ENCODE data around the gene RNPEPL1.
A peak's percentile ranks its signal among the peaks of the same experiment; 100 is the strongest.

RNPEPL1 gene

DNA sequence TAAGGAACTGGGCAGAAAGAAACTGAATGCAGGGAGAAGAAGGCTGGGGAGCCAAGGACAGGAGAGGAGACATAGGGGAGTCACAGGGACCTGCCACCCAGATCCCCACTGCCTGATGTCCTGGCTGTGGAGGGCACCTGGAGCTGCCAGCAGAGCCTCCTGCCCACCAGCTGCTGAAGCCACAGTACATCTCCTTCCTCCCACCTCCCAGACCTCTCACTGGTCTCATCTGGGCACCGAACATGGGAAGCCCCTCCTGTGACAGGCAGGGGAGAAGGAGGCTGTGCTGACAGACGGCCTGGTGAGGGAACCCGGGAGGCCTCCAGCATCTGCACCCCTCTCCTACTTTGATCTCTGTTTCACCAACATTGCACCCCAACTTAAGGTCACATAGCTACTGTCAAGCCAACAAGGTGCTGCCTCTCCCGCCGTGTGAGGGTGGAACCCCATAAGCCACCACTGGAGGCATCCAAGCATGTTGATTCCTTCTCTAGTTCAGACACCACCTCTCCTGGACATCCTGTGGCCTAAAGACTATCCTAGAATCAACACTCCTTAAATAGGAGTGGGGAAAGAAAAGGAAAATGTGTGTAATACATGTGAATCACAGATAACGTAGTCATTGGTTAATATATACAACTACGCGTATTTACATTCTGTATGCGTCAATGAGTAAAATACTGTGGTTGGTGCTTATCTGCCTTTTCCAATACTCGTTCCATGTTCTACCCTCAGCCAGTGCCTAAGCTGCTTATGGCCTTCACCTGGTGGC lies 3.5 kb upstream of the RNPEPL1 start:
- DNase-seq (ENCODE audit: low read depth in 3 of 3) = no peak

DNA sequence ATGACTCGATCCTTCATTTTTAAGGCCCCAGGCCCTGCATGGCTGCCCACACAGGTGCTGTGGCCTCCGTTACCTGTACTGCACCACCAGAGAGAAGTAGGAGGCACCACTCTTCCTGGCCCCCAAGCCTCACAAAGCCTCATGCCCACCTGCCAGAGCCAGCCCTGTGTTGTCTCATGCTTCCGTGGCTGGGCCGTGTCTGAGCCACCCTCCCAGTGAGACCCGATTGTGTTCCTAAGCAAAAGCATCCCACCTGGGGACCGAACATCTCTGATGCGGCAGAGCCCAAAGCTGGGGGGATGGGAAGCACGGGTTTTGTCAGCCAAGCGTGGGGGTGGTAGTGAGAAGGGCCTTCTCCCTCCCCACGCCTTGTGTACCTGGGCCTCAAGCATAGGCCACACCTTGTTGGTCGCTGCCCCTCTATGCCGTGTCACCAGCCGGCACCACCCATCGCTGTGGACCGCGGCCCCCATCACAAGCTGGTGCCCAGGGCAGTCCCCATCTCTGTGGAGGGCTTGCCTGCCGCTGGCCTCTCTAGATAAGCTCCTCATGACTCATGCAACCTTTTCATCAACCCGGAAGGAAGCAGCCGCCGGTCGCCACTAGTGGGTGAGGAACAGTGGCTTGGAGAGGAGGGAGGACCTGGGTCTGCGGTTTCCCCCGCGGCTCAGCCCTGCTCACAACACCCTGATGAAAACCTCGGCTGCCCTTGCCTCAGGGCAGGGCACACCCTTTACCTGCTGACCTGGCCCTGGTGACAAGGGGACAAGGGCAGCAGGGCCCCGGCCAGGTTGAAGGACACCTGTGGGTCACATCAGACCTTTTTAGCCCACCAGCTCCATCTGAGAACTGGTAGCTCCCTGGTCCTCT lies 2.7 kb upstream of the RNPEPL1 start:
- DNase-seq (ENCODE audit: low read depth in 3 of 3) = peak; percentile 79 to 88 (median 80)

DNA sequence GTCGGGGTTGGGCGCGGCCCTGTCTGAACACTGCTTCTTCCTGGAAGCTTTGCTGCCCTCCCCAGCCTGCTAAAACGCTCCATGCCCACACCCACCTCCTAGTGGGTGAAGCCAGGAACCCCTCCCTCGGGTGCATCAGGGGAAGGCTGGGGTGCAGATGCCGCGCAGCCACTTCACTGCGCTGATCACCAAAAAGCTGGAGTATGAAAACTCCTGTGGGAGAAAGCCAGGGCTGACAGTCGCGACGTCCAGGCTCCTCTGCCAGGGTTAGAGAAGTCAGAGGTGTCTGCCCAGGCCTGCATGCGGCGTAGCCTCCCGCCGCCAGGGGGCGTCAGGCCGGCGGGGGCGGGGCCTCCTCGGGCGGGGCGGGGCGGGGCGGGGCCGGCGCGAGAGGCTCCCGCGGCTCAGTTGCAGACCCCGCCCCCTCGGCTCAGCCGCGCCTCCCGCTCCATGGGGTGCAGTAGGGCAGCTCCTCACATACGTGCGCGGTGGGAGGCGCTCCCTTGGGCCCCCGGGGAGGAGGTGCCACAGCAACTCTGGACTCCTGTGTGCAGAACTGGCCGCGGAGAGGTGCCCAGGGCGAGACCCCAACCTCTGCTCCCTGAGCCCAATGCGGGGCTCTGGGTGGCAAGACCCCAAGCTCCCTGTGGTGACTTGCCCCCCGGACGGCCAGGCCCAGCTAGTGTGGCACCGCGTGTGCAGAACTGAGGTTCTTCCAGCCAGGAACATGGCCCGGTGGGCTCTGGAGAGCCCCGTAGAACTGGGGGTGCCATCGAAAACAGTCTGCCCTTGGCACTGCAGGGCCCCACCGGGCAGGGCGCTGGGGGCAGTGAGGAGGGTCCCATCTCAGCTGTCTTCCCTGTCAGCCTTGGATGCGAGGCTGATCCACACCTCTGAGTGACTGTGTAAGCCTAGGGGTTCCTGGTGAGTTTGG lies 1.8 kb upstream of the RNPEPL1 start:
- peak; percentile 92 to 93 (median 93) for DNase-seq (ENCODE audit: low read depth in 3 of 3)

DNA sequence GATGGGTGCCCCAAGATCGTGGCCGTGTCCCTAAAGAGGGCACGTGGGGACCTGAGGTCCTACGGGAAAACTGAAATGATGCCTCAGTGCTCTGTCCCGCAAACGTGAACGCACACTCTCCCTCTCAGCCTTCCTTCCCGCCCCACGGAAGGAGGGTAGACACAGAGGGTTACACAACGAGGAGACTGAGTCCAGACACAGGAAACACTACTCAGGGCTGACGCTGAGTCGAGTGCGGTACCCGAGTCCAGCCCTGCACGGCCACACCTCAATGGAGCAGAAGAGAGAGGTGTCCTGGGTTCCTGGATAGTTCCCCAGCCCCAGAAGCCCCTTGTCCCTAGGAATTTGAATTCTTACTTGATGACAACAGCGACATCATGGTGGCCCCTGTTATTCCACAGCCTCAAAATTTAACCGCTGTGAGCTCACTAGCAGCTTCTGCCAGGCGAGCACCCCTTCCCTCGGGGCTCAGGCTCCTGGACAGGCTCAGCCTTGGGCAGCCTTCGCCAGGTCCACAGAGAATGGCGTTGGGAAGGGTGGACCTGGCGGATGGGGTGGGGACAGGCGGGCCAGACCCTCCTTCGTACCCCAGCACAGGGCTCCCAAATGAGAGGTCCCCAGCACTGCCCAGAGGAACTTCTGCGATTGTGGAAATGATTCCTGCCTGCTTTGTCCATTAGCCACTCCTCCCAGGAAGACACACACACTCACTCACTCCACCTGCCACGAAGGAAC lies 980 bp upstream of the RNPEPL1 start:
- no peak for DNase-seq (ENCODE audit: low read depth in 3 of 3)

DNA sequence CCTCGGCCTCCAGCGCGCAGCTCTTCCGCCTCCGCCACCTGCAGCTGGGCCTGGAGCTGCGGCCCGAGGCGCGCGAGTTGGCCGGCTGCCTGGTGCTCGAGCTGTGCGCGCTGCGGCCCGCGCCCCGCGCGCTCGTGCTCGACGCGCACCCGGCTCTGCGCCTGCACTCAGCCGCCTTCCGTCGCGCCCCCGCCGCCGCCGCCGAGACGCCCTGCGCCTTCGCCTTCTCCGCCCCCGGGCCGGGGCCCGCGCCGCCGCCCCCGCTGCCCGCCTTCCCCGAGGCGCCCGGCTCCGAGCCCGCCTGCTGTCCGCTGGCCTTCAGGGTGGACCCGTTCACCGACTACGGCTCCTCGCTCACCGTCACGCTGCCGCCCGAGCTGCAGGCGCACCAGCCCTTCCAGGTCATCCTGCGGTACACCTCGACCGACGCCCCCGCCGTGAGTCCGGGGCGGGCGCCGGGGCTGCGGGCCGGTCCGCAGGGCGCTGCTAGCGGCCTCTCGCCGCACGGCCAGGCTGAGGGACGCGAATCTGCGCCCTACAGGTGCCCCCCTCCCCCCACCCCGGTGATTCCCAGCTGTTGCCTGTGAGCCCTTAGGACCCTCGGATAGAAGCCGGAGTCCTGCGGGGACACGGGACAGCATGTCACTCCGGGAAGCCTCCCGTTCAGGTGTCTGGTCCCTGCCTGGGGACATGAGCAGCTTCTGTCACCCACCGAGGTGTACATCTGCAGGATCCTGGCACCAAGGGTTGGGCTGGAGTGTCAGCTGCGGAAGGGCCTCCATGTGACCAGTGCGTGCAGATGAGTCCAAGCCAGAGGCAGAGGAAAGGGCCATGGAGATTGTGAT lies 616 bp downstream of the RNPEPL1 start:
- DNase-seq (ENCODE audit: low read depth in 3 of 3) = no peak

DNA sequence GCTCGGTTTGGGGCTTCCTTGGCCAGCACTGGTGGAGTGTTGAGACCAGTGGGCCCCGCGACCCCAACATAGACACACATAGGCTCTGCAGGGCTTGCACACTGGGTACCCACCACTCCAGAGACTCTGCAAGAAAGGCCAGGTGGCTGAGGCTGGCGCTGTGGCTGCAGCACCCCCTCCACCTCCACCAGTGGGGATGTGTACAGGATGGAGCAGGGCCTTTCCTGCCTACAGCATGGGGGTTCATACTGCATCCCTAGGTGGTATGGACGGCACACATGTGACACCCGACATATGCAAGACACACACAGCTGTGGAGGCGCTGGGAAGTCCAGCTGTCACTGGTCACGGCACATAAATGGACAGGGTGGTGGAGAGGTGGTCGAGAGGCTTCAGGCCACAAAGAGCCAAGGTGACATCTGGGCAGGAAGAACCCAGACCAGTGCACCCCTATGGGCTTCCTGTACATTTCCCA lies 1.3 kb downstream of the RNPEPL1 start:
- DNase-seq (ENCODE audit: low read depth in 3 of 3) = no peak

DNA sequence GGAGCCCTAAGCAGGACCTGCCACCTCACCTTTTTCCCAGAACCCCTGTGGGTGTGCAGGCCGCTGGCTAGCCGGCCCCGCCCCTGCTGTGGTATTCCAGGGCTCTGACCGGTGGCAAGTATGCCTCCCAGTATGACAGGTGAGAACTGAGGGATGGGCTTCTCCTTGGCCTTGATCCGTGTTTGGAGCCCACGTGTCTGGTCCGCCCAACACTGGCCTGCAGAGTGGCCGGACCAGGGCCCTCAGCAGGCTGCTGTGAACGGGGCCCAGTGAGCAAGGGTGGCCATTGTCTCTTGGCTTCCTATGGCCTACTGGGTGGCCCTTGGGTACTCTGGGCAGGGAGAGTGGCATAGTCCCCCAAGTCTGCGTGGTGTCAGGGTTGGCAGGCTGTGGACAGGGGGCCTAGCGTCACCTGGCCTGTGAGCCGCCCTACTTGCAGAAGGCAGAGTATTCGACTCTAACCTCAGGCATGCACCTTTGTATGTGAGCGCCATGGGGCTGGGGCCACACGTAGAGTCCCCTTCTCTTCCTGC lies 1.8 kb downstream of the RNPEPL1 start:
- DNase-seq (ENCODE audit: low read depth in 3 of 3) = no peak

DNA sequence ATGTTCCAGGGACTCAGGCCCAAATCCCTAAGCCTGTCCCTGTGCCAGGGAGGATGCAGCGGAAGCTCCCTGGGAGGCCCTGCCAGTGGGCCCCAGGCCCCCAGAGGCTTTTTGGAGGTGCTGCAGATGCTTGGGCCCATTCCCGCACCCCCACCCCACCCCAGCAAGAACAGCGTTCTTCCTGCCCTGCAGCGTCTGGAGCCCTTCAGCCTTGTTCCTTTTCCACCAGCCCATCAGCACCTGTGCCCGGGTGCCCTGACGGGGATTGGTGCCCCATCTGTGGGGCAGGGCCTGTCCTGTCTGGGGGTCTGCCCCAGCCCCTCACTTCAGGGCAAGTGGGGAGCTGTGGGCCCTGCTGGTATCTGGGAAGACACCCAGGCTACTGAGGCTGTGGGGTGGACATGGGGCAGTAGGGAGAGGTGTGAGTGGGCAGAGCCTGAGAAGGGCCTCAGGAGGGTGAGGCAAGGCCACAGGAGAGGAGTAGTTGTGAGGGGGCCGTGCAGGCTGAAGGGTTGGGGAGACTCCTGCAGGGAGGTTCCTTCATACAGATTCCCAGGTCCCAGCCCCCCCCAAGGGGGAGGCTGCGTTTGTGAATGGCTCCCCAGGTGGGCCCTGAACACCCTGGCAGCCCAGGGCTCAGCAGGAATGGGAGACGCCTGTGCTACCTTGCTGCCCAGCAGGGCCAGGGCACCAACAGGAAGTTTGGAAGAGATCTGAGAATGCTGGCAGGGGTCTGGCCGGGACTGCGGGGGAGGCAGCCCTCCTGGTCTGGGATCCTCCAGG lies 2.4 kb downstream of the RNPEPL1 start:
- no peak for DNase-seq (ENCODE audit: low read depth in 3 of 3)

DNA sequence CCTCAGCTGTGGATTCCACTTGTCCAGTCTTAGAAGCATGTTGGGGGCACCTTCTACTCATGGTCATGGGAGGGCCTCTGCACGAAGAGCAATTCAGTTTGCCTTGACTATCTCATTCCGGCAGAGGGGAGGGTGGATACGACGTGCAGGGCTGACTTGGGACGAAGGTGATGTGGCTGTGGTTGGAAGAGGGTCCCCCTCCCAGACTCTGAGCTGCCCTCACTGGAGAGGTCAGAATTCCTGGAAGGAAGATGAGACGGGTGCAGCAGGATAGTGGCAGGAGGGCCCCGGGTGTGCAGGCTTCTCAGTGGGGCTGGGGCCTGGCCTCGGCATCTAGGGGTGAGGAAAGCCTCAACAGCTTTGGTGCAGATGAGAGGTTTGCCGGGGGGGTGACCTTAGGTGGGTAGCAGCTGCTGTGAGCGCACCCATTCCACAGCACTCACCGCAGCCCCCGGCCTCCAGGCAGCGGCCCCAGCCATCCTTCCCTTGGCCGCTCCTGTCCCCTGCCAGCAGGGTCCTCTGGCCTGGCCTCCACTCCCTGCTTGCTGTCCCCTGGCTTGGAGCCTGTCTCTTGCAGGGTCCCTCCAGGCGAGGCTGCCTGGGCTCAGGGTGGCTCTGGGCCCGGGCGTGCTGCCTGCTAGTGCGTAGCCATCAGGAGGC lies 3.2 kb downstream of the RNPEPL1 start:
- DNase-seq (ENCODE audit: low read depth in 3 of 3) = no peak

DNA sequence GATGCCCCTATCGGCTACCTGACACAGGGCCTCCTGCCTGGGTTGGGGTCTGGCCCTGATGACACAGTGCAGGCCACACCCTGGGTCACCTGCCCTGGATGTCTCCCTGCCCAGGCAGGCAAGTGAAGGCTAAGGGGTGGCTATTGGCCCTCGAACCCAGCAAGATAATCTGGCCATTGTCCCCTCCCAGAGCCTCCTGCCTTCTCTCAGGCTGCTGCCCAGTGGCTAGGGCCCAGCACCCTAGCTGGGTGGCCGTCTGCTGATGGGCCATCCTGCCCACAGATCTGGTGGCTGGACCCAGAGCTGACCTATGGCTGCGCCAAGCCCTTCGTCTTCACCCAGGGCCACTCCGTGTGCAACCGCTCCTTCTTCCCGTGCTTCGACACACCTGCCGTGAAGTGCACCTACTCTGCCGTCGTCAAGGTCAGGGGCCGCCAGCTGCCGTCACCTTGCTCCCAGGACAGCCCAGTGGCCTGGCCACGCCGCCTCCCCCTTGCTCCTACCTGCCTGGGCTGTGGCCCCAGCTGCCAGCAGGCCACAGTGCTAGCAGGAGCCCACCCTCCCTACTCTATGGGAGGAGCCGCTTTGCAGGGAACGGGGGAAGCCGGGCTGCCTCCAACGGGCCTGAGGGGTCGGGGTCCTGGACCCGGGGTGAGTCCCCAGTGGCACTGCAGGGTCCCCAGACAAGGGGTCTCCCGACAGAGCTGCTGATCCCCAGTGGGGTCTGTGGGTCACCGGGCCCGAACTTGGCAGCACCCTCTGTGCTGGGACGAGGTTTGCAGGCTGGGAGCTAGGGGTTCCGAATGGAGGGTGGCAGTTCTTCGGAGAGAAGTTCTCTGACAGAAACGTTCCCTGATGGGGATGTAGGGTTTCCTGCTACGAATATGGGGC lies 4.1 kb downstream of the RNPEPL1 start:
- no peak for DNase-seq (ENCODE audit: low read depth in 3 of 3)

DNA sequence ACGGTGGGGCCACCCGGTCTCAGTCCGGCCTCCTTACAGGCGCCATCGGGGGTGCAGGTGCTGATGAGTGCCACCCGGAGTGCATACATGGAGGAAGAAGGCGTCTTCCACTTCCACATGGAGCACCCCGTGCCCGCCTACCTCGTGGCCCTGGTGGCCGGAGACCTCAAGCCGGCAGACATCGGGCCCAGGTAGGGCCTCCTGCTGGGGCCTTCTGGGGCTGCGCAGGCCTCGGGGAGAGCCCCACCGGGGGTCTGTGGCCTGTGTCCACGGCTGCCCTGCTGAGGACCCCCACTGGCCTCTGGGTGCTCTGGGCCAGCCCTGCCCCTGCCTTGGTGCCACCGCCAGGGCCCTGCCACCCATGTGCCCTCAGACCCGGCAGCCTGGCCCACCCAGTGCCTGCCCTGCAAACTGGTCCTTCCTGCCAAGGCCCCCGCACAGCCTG lies 4.8 kb downstream of the RNPEPL1 start:
- DNase-seq (ENCODE audit: low read depth in 3 of 3) = no peak

DNA sequence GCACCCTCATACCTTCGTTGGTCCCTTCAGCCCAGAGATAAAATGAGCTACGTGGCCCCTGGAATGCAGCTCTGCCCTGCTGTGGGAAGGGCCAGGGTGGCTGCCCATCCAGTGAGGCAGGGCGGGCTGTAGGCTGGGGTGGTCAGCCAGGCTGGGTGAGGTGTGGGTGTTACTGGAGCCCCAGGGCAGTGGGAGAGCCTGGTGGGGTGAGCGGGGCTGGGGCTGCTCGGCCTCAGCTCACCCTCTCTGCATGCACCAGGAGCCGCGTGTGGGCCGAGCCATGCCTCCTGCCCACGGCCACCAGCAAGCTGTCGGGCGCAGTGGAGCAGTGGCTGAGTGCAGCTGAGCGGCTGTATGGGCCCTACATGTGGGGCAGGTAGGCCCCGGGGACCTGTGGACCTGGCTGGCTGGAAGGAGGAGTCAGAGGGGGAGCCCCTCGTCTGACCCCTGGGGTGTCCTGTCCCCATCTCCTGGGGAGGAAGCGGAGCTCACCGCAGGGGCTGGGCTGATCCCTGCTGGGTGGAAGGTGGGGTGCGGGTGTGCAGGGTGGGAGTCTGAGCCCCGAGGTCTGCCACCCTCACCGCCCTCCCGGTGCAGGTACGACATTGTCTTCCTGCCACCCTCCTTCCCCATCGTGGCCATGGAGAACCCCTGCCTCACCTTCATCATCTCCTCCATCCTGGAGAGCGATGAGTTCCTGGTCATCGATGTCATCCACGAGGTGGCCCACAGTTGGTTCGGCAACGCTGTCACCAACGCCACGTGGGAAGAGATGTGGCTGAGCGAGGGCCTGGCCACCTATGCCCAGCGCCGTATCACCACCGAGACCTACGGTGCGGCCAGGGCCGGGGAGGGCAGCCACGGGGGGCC lies 5.5 kb downstream of the RNPEPL1 start:
- DNase-seq (ENCODE audit: low read depth in 3 of 3) = no peak

DNA sequence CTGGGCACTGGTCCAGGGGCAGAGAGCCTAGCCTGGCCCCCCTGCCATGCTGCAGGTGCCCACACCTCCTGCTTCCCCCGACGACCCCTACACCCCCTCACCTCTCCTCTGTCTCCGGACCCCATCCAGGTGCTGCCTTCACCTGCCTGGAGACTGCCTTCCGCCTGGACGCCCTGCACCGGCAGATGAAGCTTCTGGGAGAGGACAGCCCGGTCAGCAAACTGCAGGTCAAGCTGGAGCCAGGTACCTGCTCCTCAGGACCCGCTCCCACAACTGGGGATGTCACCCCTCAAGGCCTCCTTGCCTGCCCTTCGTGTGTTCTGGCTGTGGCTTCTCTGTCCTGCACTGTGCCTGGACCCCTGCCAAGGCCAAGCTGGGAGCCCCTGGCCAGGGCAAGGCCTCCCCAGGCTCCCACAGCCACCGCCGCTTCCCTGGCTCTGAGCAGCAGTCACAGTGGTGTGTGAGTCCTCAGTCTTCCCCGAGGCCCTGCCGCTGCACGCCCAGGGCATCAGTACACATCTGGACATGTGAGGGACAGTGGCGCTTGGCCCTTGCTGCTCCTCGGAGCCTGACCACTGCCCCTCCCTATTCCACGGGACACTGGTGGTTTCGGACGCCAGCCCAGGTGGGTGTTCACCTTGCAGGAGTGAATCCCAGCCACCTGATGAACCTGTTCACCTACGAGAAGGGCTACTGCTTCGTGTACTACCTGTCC lies 6.3 kb downstream of the RNPEPL1 start:
- DNase-seq (ENCODE audit: low read depth in 3 of 3) = no peak

DNA sequence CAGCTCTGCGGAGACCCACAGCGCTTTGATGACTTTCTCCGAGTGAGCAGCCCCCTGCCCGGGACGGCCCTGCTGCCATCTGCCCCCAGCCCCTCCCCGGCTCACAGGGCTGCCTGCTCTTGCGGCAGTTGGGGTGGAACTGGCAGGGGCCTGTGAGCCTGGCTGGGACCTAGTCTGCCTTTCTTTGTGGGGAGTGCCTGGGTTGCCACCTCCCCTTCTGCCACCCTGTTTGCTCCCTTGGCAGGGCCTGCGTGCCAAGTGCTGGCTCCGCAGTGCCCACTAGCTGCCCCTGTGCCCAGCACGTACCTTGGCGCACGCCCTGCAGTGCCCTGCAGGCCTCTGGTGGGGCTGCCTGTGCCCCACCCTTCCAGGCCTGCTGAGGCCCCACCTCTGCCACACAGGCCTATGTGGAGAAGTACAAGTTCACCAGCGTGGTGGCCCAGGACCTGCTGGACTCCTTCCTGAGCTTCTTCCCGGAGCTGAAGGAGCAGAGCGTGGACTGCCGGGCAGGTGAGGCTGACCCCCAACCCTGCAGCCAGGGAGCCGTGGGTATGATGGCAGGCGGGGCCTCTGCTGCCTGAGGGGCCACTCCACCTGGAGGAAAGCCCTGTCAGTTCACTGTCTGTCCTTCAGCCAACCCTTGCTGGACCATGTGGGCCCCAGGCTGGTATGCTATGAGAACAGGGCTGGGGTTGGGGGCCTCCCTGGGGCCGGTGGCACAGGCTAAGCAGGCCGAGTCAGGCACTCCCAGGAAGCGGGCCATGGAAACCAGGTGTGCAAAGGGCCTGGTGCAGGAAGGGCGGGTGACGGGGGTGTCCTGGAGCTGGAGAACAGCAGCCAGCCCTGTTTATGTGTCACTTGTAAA lies 7.0 kb downstream of the RNPEPL1 start:
- no peak for DNase-seq (ENCODE audit: low read depth in 3 of 3)

DNA sequence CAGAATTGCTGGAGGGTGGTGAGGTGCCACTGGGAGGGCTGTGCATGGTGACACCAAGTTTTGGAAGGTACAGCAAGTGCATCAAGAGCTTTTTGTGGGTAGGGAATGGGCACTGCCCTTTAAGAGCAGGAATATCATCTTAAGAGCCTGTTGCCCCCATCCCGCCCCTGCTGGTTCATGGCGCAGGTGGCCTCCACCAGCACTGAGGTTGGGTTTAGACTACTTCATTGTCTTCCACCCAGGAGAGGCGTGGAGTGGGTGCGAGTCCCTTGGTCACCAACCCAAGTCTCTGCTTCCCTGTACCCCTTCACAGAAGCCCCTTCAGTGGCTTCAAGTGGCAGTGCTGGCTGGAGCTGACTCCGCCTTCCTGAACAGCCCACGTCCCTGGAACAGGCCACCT lies 7.8 kb downstream of the RNPEPL1 start:
- DNase-seq (ENCODE audit: low read depth in 3 of 3) = no peak

Data from stimulated activated CD4-positive, alpha-beta T cell treated with anti-CD3 and anti-CD28 coated beads, TNF-alpha, amount 100 ng/mL, for 48 hours (primary cell).